AG09319 (cell line): ENCODE data around the gene ELL.

Source experiments
- DNase-seq: peaks from one replicate; pipeline ENCODE4 v3.0.0-alpha.2; 2010; ENCODE audit warnings: low read depth; ENCODE audit errors: extremely low read depth
- TF ChIP-seq, protein P1 (sequence below): IDR thresholded peaks from 2 replicates; pipeline ENCODE4 v1.5.1; 2011; ENCODE audit warnings: low read depth, mild to moderate bottlenecking, inconsistent platforms, low read length, moderate library complexity

The ELL gene

DNA sequence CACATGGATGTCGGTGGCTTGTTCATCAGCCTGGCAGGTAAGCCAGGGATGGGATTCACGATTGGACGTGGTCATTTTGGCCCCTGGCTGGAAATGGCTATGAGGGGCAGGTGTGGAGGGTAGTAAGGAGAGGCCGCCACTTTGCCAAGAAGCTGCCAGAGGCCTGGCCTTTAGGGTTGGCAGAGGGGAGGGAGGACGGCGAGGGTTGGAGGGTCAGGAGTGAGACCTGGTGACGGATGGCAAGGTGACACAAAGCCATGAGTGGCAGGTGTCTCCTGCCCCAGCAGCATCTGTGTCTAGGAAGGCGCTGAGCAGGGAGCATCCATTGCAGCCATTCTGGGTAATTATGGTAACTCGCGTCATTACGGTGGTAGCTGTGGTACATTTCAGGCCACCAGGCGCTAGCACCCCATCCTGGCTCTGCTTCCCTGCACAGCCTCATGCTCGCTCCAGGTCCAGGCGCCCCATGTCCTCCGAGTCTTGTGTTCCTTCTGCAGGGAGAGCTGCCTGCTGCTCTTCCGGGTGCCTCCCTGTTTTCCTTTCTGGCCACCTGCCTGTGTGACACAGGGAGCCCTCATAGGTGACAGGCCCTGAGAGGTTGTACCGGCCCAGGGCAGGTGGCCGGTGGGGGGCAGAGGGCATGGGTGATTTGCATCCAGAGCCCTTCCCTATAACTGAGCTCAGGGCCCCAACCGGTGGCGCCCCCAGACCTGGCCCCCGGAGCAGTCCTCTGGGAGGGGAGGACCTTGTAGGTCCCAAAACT, 98.4 kb downstream of the ELL start:
- DNase-seq = no peak
- TF ChIP-seq, protein P1, sequence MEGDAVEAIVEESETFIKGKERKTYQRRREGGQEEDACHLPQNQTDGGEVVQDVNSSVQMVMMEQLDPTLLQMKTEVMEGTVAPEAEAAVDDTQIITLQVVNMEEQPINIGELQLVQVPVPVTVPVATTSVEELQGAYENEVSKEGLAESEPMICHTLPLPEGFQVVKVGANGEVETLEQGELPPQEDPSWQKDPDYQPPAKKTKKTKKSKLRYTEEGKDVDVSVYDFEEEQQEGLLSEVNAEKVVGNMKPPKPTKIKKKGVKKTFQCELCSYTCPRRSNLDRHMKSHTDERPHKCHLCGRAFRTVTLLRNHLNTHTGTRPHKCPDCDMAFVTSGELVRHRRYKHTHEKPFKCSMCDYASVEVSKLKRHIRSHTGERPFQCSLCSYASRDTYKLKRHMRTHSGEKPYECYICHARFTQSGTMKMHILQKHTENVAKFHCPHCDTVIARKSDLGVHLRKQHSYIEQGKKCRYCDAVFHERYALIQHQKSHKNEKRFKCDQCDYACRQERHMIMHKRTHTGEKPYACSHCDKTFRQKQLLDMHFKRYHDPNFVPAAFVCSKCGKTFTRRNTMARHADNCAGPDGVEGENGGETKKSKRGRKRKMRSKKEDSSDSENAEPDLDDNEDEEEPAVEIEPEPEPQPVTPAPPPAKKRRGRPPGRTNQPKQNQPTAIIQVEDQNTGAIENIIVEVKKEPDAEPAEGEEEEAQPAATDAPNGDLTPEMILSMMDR = no peak

DNA sequence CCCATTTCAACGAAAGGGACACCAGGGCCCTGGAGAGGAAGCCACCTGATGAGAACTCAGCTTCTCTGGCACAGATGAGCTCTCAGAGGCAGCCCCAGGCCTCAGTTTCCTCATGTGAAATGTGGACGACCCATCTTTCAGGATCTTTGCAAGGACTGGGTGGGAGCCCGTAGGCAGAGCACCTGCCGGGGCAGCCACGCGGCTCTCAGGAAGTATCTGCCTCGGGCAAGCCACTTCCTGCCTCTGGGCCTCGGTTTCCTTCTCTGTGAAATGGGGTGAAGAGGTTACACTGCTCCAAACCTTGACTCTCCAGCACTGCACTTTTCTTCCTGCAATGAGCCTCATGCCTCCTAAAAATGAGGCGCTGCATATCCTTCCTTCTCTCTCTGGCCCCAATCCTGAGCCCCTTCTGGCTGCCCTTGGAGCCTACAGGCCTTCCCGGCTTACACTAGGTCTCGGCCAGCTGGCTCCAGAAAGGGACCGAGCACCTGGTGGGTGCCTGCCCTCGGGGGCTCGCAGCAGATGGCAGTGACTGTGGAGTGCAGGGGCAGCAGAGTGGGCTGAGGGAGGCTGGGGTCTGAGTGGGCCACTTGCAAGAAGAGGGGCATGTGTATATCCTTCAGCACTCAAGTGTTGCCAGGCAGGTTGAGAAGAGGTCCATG, 99.2 kb downstream of the ELL start:
- DNase-seq = no peak
- TF ChIP-seq, protein P1 = no peak

DNA sequence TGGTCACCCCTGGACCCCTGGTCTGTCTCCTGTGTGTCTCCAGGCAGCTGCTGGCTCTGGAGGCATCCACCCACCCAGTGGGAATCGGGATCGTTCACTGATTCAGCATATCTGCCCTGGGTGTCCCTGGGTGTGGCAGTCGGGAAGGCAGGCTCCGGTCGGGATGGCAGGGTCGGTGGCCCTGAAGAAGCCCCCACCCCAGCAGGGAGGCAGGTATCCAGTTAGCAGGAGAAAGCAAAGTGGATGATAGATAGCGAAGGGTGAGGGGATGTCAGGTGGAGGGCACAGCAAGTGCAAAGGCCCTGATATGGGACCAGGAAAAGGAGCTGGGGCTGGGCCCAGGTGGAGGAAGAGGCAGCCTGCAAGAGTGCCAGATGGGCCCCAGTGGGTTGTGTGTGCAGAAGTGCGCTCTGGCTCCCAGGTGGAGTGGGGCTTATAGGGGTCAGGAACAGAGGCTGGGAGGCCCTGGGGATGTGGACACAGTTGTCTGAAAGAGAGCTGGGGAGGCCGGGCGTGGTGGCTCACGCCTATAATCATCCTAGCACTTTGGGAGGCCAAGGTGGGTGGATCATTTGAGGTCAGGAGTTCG, 100.4 kb downstream of the ELL start:
- TF ChIP-seq, protein P1 = no peak

DNA sequence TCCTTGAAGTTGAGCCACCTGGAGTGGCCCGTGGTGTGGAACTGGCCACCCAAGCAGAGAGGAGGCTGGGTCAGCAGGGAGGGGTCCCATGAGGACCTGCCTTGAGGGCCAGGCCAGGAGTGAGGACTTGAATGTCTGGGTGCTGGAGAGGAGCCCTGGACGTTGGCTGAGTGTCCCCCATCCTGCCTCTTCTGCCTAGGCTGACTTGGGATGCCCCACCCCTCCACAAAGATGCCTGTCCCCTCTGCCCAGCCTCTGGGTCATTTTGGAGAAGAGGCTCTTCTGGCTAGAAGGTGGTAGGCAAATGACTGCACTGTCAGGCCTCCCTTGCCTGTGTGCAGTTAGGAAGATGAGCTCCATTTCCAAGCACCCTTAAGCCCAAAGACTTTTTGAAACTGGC, 100.9 kb downstream of the ELL start:
- TF ChIP-seq, protein P1 = no peak

More for the DNA sequence above, 100.4 kb downstream of the ELL start:
- DNase-seq = no peak

DNA sequence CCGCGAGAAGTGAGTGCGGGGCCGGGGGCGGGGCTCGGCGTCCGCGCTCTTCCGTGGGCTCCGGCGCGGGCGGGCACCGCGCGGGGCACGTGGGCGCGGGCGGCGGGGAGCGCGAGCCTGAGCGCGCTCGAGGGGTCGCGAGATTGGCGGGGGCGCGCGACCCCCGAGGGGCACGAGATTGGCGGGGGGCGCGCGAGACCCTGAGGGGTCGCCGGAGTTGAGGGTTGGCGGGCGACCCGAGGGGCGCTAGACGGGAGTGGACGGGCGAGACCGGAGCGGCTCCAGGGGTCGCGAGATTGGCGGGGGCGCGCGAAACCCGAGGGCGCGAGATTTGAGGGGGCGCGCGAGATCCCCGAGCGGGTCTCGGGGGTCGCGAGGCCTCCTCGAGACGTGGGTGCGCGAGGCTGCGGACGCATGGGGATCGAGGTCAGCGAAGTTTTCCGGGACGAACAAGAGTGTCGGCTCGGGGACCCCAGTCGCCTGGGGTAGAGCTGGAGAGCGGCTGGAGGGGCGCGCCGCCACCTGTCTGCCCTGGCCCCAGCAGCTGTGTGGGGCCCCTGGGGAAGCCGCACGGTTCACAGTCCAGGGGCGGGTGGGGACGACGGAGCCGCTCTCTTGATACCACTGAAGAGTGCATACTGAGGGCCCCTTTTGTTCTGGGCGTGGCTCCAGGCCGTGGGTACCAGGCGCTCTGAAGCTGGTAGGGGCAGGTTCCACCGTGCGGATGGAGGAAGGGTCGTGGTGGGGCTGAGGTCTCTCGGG, 102.0 kb downstream of the ELL start:
- DNase-seq = no peak
- TF ChIP-seq, protein P1 = no peak

More for the DNA sequence above, 100.9 kb downstream of the ELL start:
- DNase-seq = no peak

DNA sequence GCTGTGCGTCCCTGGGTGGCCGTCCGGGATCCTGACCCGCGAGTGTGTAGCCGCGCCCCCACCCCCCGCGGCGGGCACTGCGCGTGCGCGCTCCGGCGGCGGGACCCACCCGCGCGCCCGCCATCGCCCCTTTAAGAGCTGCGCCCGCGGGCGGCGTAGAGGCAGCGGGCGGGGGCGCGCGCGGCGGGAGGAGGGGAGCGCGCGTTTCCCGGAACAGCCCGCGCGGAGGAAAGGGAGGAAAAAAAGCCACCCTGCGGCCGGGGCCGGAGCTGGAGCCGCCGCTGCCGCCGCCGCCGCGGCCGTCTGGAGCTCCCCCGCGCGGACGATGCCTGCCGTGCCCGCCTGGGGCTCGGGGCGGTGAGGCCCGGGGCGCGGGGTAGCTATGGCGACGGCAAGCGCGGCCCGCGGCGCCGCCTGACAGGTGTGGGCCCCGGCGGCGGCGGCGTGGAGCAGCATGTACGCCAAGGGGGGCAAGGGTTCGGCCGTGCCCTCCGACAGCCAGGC, 102.6 kb downstream of the ELL start, which contains the start of gene SSBP4:
TSS of gene SSBP4 (plus strand) at position 204 of the 504 bp plus-strand sequence. CDS start at position 455, 251 bp downstream.
- no peak for DNase-seq
- TF ChIP-seq, protein P1 = peak; percentile 1; the same call in 1 of the 2 replicates
